Measurements from ENCODE around the gene SLC22A31.
"Not testable (repeated sequence)": the region's sequence is repeated elsewhere in the genome, so short reads cannot be mapped to it uniquely, and the experiment has no call there.

SLC22A31 gene

DNA sequence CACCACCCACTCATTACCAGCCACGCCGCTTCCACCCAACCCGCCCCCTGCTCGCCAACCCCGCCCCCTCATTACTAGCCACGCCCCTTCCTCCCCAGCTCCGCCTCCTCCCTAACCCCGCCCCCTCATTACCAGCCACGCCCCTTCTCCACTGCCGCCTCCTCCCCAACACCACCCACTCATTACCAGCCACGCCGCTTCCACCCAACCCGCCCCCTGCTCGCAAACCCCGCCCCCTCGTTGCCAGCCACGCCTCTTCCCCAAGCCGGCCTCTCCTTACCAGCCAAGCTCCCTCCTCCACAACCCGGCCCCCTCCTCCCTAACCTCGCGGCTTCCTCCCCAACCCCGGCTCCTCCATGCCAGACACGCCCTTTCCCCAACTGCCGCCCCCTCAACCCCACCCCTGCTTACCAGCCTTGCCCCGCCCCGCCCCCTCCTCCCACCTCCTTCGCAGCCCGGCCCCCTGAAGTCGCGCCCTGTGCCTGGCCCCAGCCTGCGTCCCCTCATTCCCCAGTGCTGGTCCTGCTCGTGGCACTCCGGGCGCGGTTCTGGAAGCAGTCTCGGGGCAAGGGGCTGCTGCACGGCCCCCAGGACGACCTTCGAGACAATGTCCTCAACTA lies 7.3 kb downstream of the SLC22A31 start:
- no peak for DNase-seq

DNA sequence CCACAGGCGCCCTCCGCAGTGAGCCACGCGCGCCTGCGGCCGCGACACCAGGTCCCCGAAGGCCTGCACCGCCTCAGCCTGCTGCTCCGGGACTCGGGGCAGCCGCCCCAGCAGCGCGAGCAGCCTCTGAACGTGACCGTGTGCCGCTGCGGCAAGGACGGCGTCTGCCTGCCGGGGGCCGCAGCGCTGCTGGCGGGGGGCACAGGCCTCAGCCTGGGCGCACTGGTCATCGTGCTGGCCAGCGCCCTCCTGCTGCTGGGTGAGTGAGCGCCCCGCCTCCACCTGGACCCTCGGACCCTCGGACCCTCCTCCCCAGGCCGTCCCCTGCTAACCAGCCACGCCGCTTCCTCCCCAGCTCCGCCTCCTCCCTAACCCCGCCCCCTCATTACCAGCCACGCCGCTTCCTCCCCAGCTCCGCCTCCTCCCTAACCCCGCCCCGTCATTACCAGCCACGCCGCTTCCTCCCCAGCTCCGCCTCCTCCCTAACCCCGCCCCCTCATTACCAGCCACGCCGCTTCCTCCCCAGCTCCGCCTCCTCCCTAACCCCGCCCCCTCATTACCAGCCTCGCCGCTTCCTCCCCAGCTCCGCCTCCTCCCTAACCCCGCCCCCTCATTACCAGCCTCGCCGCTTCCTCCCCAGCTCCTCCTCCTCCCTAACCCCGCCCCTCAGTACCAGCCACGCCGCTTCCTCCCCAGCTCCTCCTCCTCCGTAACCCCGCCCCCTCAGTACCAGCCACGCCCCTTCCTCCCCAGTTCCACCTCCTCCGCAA lies 8.0 kb downstream of the SLC22A31 start:
- DNase-seq: not testable (repeated sequence)

DNA sequence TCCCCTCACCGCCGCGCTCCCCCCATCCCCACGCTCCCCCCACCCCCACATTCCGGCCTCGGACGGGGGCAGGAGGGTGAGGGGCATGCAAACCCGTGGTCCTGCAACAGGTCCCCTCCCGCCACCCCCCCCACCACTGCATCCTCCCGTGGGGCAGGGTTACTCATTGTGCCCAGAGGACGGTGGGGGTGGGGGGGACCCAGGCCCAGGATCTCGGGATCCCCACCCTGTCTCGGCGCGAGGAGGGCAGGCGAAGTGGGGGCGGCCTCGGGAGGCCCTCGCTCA lies 8.5 kb downstream of the SLC22A31 start:
- DNase-seq: no peak

DNA sequence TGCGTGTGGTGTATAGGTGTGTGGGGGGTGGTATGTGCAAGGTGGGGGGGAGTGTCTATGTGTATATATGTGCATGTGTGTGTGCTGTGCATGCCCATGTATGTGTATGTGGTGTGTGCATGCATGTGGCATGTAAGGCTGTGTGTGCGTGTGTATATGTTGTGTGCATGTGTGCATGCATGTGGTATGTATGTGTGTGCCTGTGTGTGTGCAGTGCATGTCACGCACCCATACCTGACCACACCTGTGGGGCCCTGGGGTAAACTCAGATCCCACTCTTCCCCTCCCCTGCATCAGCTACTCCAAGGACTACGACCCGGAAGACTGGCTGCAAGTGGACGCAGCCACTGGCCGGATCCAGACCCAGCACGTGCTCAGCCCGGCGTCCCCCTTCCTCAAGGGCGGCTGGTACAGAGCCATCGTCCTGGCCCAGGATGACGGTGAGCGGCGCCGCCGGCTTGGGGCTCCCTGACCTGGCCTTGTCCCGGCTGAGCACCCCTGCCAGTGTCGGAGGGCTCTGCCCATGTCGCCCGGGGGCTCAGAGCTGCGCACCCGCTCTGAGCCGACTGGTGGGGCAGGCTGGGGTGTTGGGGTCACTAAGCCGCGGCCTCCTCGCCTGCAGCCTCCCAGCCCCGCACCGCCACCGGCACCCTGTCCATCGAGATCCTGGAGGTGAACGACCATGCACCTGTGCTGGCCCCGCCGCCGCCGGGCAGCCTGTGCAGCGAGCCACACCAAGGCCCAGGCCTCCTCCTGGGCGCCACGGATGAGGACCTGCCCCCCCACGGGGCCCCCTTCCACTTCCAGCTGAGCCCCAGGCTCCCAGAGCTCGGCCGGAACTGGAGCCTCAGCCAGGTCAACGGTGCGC lies 9.1 kb downstream of the SLC22A31 start:
- DNase-seq: no peak

DNA sequence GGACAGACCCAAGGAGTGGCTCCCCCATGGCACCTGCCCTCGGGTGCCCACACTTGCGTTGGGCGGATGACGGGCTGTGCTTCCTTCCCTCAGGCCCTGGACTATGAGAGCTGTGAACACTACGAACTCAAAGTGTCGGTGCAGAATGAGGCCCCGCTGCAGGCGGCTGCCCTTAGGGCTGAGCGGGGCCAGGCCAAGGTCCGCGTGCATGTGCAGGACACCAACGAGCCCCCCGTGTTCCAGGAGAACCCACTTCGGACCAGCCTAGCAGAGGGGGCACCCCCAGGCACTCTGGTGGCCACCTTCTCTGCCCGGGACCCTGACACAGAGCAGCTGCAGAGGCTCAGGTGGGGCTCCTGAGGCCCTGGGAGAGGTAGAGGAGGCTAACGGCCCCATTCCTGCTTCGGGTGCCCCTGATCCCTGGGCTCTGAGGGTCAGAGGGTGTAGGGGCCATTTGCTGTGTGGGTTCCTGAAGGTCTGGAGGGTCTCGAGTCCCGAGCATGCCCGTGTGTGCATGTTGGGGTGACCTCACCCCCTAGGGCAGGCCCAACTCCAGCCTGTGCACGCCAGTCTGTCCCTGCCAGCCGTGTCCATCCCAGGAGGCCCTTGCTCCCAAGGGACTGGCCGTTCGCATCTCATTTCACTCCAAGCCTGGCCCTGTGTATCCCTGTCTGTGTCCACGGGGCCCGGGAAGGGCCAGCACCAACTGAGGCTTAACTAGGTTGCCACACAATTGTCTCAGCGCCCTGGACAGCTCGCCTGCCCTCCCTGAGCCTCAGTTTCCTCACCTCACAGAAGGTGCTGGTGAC lies 10.0 kb downstream of the SLC22A31 start:
- DNase-seq: no peak

DNA sequence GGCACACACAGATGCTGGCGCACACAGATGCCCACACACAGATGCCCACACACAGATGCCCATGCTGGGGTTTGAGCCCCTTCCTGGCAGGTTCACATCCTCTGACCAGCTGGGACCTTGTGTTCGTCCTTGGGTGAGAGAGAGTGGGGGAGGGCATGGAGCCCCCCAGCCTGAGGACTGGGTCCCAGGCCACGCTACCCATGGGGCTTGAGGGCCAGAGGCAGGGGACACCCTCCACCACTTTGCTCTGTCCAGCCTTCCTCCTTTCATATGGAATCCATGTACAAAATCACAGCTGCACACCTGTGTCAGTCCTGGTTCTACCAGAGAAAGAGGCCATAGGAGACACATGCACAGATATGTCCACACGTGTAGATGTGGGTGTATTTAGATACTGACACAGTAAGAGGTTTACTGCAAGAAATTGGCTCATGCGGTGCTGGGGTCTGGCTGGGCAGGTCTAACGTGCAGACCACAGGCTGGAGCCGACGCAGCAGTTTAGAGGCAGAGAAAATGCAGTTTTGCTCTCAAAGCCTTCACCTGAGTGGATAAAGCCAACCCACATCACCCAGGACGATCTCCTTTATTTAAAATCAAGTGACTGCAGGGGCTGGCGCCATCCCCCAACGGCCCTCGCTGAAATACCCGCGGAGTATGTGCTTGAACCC lies 10.8 kb downstream of the SLC22A31 start:
- no peak for DNase-seq

DNA sequence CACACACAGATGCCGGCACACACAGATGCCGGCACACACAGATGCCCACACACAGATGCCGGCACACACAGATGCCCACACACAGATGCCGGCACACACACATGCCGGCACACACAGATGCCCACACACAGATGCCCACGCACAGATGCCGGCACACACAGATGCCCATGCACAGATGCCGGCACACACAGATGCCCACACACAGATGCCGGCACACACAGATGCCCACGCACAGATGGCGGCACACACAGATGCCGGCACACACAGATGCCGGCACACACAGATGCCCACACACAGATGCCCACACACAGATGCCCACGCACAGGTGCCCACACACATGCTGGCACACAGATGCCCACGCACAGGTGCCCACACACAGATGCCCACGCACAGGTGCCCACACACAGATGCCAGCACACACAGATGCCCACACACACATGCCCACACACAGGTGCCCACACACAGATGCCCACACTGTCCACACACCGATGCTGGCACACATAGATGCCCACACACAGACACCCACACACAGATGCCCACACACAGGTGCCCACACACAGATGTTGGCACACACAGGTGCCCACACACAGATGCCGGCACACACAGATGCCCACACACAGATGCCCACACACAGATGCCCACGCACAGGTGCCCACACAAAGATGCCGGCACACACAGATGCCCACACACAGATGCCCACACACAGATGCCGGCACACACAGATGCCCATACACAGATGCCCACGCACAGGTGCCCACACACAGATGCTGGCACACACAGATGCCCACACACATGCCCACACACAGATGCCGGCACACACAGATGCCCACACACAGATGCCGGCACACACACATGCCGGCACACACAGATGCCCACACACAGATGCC lies 11.6 kb downstream of the SLC22A31 start:
- not testable (repeated sequence) for DNase-seq

DNA sequence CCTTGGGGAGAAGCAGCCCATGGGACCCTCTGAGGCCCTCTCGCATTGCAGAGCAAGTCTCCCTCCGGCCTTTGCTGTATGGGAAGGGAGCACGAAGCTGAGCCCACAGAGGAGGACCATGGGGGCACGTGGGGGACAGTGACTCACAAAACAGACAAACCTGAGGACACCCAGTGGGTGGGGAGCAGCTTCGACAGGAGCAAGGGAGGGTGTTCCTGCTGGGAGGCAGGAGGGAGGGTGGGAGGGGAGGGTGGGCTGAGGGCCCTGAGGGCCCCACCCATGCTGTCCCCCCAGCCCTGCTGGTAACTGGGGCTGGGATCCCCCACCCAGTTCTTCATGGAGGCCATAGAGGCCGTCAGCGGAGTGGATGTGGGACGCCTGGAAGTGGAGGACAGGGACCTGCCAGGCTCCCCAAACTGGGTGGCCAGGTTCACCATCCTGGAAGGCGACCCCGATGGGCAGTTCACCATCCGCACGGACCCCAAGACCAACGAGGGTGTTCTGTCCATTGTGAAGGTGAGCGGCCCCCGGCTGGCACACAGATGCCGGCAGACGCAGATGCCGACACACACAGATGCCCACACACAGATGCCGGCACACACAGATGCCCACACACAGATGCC lies 12.5 kb downstream of the SLC22A31 start:
- DNase-seq: no peak

DNA sequence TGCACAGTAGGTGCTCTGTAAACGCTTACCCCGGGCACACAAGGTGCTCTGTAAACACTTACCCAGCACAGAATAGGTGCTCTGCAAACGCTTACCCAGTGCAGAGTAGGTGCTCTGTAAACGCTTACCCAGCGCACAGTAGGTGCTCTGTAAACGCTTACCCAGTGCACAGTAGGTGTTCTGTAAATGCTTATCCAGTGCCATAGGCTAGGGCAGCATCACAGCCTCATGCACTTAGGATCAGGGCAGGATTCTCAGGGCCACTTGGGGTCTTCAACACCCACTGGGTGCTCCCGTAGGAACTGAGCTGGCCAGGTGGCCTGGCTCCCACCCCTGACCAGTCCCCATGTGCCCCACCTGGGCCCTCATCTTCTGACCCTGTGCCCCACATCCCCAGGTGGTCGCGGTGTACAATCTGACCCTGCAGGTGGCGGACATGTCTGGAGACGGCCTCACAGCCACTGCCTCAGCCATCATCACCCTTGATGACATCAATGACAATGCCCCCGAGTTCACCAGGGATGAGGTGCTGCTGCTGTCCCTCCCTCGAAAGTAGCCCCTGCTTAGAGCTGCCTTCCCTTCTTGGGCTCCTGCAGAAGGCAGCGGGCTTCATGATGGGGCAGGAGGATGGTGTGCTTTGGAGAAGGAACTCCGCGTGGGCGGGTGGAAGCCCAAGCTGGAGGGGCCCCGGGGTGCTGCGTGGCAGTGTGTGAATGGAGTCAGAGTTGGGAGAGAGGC lies 13.1 kb downstream of the SLC22A31 start:
- DNase-seq: no peak

DNA sequence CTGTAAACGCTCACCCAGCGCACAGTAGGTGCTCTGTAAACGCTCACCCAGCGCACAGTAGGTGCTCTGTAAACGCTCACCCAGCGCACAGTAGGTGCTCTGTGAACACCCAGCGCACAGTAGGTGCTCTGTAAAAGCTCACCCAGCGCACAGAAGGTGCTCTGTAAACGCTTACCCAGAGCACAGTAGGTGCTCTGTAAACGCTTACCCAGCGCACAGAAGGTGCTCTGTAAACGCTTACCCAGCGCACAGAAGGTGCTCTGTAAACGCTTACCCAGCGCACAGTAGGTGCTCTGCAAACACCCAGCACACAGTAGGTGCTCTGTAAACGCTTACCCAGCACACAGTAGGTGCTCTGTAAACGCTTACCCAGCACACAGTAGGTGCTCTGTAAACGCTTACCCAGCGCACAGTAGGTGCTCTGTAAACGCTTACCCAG lies 13.7 kb downstream of the SLC22A31 start:
- DNase-seq: not testable (repeated sequence)

DNA sequence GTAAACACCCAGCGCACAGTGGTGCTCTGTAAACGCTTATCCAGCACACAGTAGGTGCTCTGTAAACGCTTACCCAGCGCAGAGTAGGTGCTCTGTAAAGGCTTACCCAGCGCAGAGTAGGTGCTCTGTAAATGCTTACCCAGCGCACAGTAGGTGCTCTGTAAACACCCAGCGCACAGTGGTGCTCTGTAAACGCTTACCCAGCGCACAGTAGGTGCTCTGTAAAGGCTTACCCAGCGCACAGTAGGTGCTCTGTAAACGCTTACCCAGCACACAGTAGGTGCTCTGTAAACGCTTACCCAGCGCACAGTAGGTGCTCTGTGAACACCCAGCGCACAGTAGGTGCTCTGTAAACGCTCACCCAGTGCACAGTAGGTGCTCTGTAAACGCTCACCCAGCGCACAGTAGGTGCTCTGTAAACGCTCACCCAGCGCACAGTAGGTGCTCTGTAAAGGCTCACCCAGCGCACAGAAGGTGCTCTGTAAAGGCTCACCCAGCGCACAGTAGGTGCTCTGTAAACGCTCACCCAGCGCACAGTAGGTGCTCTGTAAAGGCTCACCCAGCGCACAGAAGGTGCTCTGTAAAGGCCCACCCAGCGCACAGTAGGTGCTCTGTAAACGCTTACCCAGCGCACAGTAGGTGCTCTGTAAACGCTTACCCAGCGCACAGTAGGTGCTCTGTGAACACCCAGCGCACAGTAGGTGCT lies 14.3 kb downstream of the SLC22A31 start:
- not testable (repeated sequence) for DNase-seq

DNA sequence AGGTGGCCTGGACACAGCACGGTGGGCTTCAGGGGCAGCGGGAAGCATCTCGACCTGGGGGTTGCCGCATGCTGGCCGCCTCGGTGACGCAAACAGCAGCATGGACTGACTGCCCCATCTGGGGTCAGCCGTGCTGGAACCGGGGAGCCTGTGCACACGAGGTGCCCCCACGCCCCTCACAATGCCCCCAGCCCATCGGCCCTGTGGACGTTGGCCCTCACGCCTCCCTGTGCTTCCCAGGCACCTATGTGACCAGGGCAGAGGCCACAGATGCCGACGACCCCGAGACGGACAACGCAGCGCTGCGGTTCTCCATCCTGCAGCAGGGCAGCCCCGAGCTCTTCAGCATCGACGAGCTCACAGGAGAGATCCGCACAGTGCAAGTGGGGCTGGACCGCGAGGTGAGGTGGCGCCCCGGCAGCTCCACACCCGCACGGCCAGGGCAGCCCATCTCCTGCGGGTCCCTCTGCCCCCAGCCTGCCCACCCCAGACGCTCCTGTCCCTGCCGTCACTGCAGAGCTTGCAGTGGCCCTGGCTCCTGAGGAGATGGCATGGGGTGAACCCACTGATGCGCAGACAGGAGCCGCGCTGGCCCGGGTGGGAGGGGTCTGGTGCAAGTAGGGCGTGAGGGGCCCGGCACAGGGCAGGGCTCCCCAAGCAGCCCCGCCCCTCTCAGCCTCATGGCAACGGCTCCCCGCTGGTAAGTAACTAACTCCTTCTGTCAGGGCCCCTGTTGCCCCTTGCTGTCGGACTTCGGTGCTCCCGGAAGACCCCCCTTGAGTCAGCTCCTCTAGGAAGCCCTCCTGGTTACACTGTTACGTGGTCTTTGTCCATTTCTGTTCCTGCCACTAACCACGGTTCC lies 15.2 kb downstream of the SLC22A31 start:
- no peak for DNase-seq

DNA sequence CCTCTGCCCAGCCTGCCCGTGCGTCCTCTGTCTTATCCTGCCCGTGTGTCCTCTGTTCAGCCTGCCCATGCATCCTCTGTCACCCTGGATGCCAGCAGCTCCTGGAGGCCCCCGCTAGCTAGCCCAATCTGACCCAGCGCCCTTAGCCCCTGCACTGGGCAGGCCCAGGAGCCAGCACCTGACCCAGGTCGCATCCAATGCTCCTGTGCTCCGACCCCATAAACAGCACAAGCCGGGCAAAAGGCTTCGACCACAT lies 15.7 kb downstream of the SLC22A31 start:
- no peak for DNase-seq

DNA sequence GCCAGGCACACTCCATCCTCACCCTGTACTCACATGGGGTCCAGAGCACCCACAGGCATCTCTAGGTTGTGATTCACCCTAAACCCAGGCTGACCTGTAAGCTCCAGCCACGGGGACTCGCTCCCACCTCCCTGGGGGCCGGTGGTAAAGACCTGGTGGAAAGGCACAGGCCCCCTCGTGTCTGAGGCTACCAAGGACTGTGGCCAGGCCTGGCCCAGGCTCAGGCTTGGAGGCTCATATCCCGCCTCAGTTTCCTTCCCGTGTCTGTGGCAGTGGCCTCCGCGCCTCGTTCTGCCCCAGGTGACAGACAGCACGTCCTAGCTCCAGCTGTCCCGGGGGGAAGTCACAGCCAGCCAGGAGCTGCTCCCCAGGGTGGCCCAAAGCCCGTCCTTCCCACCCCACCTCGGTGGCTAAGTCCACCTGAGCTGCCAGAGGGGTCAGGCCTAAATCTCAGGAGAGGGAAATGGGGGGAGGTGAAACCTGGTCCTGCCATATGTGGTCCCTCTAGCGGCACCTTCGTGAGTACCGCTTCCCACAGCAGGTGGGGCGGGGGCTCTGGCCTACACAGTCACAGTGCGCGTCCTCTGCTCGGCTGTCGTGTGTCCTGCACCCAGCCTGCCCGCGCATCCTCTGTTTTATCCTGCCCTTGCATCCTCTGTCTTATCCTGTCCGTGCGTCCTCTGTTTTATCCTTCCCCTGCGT lies 16.2 kb downstream of the SLC22A31 start:
- no peak for DNase-seq

DNA sequence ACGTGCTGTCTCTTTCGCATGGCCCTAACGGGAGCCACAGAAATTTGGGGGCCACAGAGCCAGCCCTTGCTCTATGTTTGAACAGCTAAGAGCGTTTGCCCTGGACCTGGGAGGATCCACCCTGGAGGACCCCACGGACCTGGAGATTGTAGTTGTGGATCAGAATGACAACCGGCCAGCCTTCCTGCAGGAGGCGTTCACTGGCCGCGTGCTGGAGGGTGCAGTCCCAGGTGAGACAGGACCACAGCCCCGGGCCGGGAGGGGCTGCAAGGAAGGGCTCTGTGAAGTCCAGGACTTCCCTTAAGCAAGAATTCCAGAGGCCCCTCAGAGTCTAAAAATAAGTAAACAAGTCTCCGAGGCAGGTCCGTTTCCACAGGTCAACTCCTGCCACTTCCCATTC lies 16.9 kb downstream of the SLC22A31 start:
- no peak for DNase-seq

DNA sequence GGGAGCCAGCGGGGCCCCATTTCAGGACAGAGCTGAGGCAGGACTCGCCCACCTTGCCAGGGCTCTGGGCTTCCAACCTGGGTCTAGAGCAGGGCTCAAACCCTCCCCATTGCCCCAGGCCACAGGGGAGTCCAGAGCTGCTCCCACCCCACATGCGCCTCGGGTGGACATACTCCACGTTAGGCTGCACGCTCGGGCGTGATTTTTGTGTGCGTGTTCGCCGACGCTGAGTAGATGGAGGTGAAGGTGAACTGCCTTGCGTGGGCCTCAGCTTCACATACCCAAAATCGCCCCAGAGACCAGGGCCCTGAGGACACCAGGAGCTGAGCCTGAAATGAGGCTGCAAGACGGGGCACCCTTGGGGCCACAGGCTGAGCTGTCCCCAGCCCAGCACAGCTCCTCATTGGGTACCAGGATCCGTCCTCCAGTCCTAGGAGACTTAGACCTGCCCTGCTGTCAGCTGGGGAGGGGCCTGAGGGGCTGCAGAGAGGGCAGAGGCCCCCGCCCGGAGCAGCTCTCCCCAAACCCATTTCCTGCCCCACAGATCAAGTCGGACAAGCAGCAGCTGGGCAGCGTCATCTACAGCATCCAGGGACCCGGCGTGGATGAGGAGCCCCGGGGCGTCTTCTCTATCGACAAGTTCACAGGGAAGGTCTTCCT lies 20.6 kb downstream of the SLC22A31 start:
- DNase-seq: no peak

DNA sequence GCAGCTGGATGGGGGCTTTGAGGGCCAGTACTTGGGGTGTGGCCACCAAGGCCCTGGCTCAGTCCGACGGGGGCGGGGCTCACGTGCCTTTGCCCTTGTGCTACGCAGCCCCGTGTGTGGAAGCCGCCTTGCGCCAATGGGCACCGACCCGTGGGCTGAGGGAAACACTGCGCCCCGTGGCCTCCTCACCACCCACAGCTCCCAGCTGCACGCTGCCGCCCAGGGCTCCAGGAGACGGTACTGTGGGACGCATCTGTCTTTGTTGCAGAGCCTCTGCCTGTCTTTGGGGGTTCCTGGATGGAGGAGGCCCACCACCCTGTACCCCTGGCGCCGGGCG lies 21.2 kb downstream of the SLC22A31 start:
- no peak for DNase-seq

All from NCI-H2107 (cell line).